WTC11 (cell line): Measurements from ENCODE around the gene MAP2K1. TPM values are rescaled to one million over a fixed set of nuclear protein-coding genes. Genes with fewer than 3 reads are reported as not detected.
A peak's percentile ranks its signal among the peaks of the same experiment; 100 is the strongest.

ENCODE experiments used
- ATAC-seq: fragments of 200-7000 bp; cut with Tn5 transposase; 2 replicates; pipeline ENCODE4 v1.10.0; 2021; ENCODE audit warnings: mild to moderate bottlenecking, moderate library complexity
- CTCF ChIA-PET: fragments of 300-600 bp; sonication (Branson Sonifier 250); formaldehyde crosslinking; loops from one replicate; lab custom pipeline; 2021; ENCODE audit warnings: antibody characterized with exemption; lab: Charles Lee
- POLR2A ChIA-PET: fragments of 350-600 bp; sonication (Branson Sonifier 250); formaldehyde crosslinking; loops from one replicate; lab custom pipeline; 2021; ENCODE audit warnings: antibody characterized with exemption; lab: Charles Lee
- DNase-seq: peaks from one replicate; pipeline ENCODE4 v3.0.0; 2021; ENCODE audit warnings: low spot score
- H3K27ac Mint-ChIP-seq: 2 replicates; pipeline ENCODE4 v1.8.0; 2021; ENCODE audit warnings: mixed read lengths
- H3K27me3 Mint-ChIP-seq: 2 replicates; pipeline ENCODE4 v1.8.0; 2021; ENCODE audit warnings: low read depth, mild to moderate bottlenecking, moderate library complexity, mixed read lengths
- H3K36me3 Mint-ChIP-seq: 2 replicates; pipeline ENCODE4 v1.8.0; 2021; ENCODE audit warnings: mixed read lengths
- H3K4me1 Mint-ChIP-seq: 2 replicates; pipeline ENCODE4 v1.8.0; 2022; ENCODE audit warnings: mixed read lengths
- H3K4me3 Mint-ChIP-seq: 2 replicates; pipeline ENCODE4 v1.8.0; 2021; ENCODE audit warnings: mild to moderate bottlenecking, moderate library complexity, mixed read lengths
- H3K9me3 Mint-ChIP-seq: 2 replicates; pipeline ENCODE4 v1.8.0; 2021; ENCODE audit warnings: mixed read lengths
- ATF6 ChIP-seq: sonication (generic); formaldehyde crosslinking; IDR thresholded peaks from 2 replicates; pipeline ENCODE4 v1.8.1; 2023; ENCODE audit warnings: mild to moderate bottlenecking, missing genetic modification reagents
- CBFB ChIP-seq: sonication (generic); formaldehyde crosslinking; IDR thresholded peaks from 2 replicates; pipeline ENCODE4 v1.8.1; 2022; ENCODE audit warnings: mild to moderate bottlenecking, low read depth, missing genetic modification reagents
- CTCF ChIP-seq: fragments of 200-600 bp; IDR thresholded peaks from 2 replicates; pipeline ENCODE4 v1.8.0; 2022; ENCODE audit warnings: antibody characterized with exemption
- E2F4 ChIP-seq: sonication (generic); formaldehyde crosslinking; IDR thresholded peaks from 2 replicates; pipeline ENCODE4 v1.8.1; 2022; ENCODE audit warnings: low read depth, mild to moderate bottlenecking, moderate library complexity, missing genetic modification reagents, borderline replicate concordance
- ETV6 ChIP-seq: sonication (generic); formaldehyde crosslinking; IDR thresholded peaks from 2 replicates; pipeline ENCODE4 v1.8.1; 2022; ENCODE audit warnings: mild to moderate bottlenecking, missing genetic modification reagents
- FOXP1 ChIP-seq: sonication (generic); formaldehyde crosslinking; IDR thresholded peaks from 2 replicates; pipeline ENCODE4 v1.8.0; 2022; ENCODE audit warnings: missing genetic modification reagents, mild to moderate bottlenecking, moderate library complexity, borderline replicate concordance
- FOXP4 ChIP-seq: sonication (generic); formaldehyde crosslinking; IDR thresholded peaks from 2 replicates; pipeline ENCODE4 v1.8.0; 2022; ENCODE audit warnings: mild to moderate bottlenecking, missing genetic modification reagents
- GRHL2 ChIP-seq: fragments of 250-450 bp; sonication (Bioruptor Pico); IDR thresholded peaks from 2 replicates; pipeline ENCODE4 v1.8.0; 2022; ENCODE audit warnings: mild to moderate bottlenecking, moderate library complexity; ENCODE audit not compliant: insufficient replicate concordance, severe bottlenecking
- NFE2L1 ChIP-seq: sonication (generic); formaldehyde crosslinking; IDR thresholded peaks from 2 replicates; pipeline ENCODE4 v1.8.1; 2023; ENCODE audit warnings: missing genetic modification reagents
- NR3C1 ChIP-seq: sonication (generic); formaldehyde crosslinking; conservative IDR thresholded peaks from 2 replicates; pipeline ENCODE4 v1.8.1; 2023; ENCODE audit warnings: low read depth, mild to moderate bottlenecking, missing genetic modification reagents
- PREB ChIP-seq: sonication (generic); formaldehyde crosslinking; IDR thresholded peaks from 2 replicates; pipeline ENCODE4 v1.8.1; 2022; ENCODE audit warnings: mild to moderate bottlenecking, missing genetic modification reagents, moderate library complexity, borderline replicate concordance
- PRRX2 ChIP-seq: fragments of 250-450 bp; sonication (Bioruptor Pico); IDR thresholded peaks from 2 replicates; pipeline ENCODE4 v1.8.0; 2021; ENCODE audit warnings: mild to moderate bottlenecking
- SMAD4 ChIP-seq: sonication (generic); formaldehyde crosslinking; IDR thresholded peaks from 2 replicates; pipeline ENCODE4 v1.8.0; 2022; ENCODE audit warnings: mild to moderate bottlenecking, missing genetic modification reagents
- SP1 ChIP-seq: sonication (generic); formaldehyde crosslinking; conservative IDR thresholded peaks from 2 replicates; pipeline ENCODE4 v1.8.1; 2022; ENCODE audit warnings: missing genetic modification reagents
- STAT6 ChIP-seq: sonication (generic); formaldehyde crosslinking; conservative IDR thresholded peaks from 2 replicates; pipeline ENCODE4 v1.8.1; 2023; ENCODE audit warnings: mild to moderate bottlenecking, low read depth, missing genetic modification reagents, moderate library complexity
- TCF7 ChIP-seq: sonication (generic); formaldehyde crosslinking; IDR thresholded peaks from 2 replicates; pipeline ENCODE4 v1.8.0; 2022; ENCODE audit warnings: mild to moderate bottlenecking, low read depth, missing genetic modification reagents, moderate library complexity
- TEAD1 ChIP-seq: sonication (generic); formaldehyde crosslinking; IDR thresholded peaks from 2 replicates; pipeline ENCODE4 v1.8.0; 2022; ENCODE audit warnings: mild to moderate bottlenecking, missing genetic modification reagents
- TEAD4 ChIP-seq: sonication (generic); formaldehyde crosslinking; IDR thresholded peaks from 2 replicates; pipeline ENCODE4 v1.8.0; 2022; ENCODE audit warnings: mild to moderate bottlenecking, missing genetic modification reagents
- ZBTB43 ChIP-seq: sonication (generic); formaldehyde crosslinking; IDR thresholded peaks from 2 replicates; pipeline ENCODE4 v1.8.1; 2023; ENCODE audit warnings: mild to moderate bottlenecking, missing genetic modification reagents
- ZNF121 ChIP-seq: sonication (generic); formaldehyde crosslinking; IDR thresholded peaks from 2 replicates; pipeline ENCODE4 v1.8.0; 2023; ENCODE audit warnings: missing genetic modification reagents
- ZNF263 ChIP-seq: sonication (generic); formaldehyde crosslinking; IDR thresholded peaks from 2 replicates; pipeline ENCODE4 v1.8.1; 2022; ENCODE audit warnings: low read depth, mild to moderate bottlenecking, moderate library complexity, missing genetic modification reagents
- total RNA-seq: library from RNA; stranded (reverse); gene quantifications from 3 replicates; pipeline ENCODE4 v1.2.3, GENCODE V29; 2021

The MAP2K1 gene
- total RNA-seq, 1 experiment from 2014 or later = 93.0 TPM

GRCh38 chr15:66404122-66404521 lies 17.4 kb downstream of the MAP2K1 start:
- Mint-ChIP-seq H3K4me3 (peak overlapping the region; percentile 55), H3K27ac (peak overlapping the region; percentile 100), H3K27me3 (no peaks in the 10 kb centered on the region), H3K9me3 (no peaks in the 10 kb centered on the region; the same call in 1 of the 2 replicates), H3K4me1 (peaks cover 90% of the 10 kb centered on the region), H3K36me3 (peaks cover 7% of the 10 kb centered on the region)
- ATAC-seq (peak; percentile 11; the same call in 1 of the 2 replicates), DNase-seq (peak; percentile 21)
- ChIA-PET POLR2A (interaction anchor here (1.1 kb wide), 1 partner anchor 94 kb away, joined by 6 read pairs; the partner anchor contains the start of gene SNAPC5), CTCF (interaction anchor here (0.6 to 6.4 kb wide), 15 partner anchors 9 to 359 kb away, joined by 3 to 50 read pairs (median 4); partner anchors contain the start of genes MAP2K1 and SNAPC5)
- TF ChIP-seq PRRX2 (CRISPR knock-in tag) (no peak), ZBTB43 (CRISPR knock-in tag) (no peak), CBFB (CRISPR knock-in tag) (no peak), FOXP1 (CRISPR knock-in tag) (no peak), TCF7 (no peak), STAT6 (CRISPR knock-in tag) (no peak), NR3C1 (CRISPR knock-in tag) (no peak), TEAD4 (no peak), ZNF263 (no peak), ATF6 (CRISPR knock-in tag) (no peak), GRHL2 (CRISPR knock-in tag) (no peak)

- Mint-ChIP-seq H3K27me3 (no peaks in the 10 kb centered on the region), H3K36me3 (peaks cover 3% of the 10 kb centered on the region; the same call in 1 of the 2 replicates), H3K4me1 (peaks cover 91% of the 10 kb centered on the region), H3K4me3 (peak overlapping the region; percentile 55), H3K27ac (peak overlapping the region; percentile 100), H3K9me3 (no peaks in the 10 kb centered on the region; the same call in 1 of the 2 replicates)
- CTCF ChIA-PET = interaction anchor here (0.6 to 6.4 kb wide), 17 partner anchors 8 to 360 kb away, joined by 3 to 50 read pairs (median 4); partner anchors contain the start of genes MAP2K1 and SNAPC5
- POLR2A ChIA-PET = interaction anchor here (0.5 to 1.1 kb wide), 4 partner anchors 17 to 888 kb away, joined by 3 to 6 read pairs (median 4); partner anchors contain the start of gene SNAPC5
- DNase-seq (peak; percentile 67), ATAC-seq (peak; percentile 96)
- TF ChIP-seq ETV6 = peak; percentile 93
- no peak for TF ChIP-seq SMAD4 (CRISPR knock-in tag)
- TF ChIP-seq E2F4 = no peak
- peak; percentile 59; the same call in 1 of the 2 replicates for TF ChIP-seq FOXP4
- peak; percentile 77; the same call in 1 of the 2 replicates for TF ChIP-seq TEAD1 (CRISPR knock-in tag)
- peak; percentile 49 for TF ChIP-seq SP1 (CRISPR knock-in tag)
- no peak for TF ChIP-seq PREB (CRISPR knock-in tag)
- 0 out of 2 replicates have a peak, but pooled peaks have one; percentile 33 for TF ChIP-seq NFE2L1 (CRISPR knock-in tag)
- no peak for TF ChIP-seq ZNF121 (CRISPR knock-in tag)
- TF ChIP-seq CTCF = peak; percentile 37; the same call in 1 of the 2 replicates
These were observed 17.8 kb downstream of the MAP2K1 start for GRCh38 chr15:66404532-66404931.
